HG02885 (cell line): ENCODE measurements around the gene KLHL25.

Source experiments
- ATAC-seq: cut with Tn5 transposase; IDR thresholded peaks from one replicate; pipeline ENCODE4 v1.9.1; 2021; ENCODE audit warnings: mild to moderate bottlenecking; ENCODE audit not compliant: unreplicated experiment, poor library complexity

The KLHL25 gene

GRCh38 chr15:85750319-85751290 lies 44.1 kb downstream of the KLHL25 start:
- ATAC-seq = no peak

GRCh38 chr15:85749261-85750151 lies 45.2 kb downstream of the KLHL25 start:
- ATAC-seq = no peak

- ATAC-seq = no peak
These were observed 46.0 kb downstream of the KLHL25 start for GRCh38 chr15:85748729-85749128.

GRCh38 chr15:85748176-85748575 lies 46.5 kb downstream of the KLHL25 start:
- no peak for ATAC-seq

- no peak for ATAC-seq
These were observed 48.1 kb downstream of the KLHL25 start for GRCh38 chr15:85746641-85747040.

GRCh38 chr15:85745525-85746150 lies 49.1 kb downstream of the KLHL25 start:
- no peak for ATAC-seq

- ATAC-seq = no peak
These were observed 49.7 kb downstream of the KLHL25 start for GRCh38 chr15:85745023-85745422.

- ATAC-seq = no peak
These were observed 50.1 kb downstream of the KLHL25 start for GRCh38 chr15:85744579-85744978.

GRCh38 chr15:85743392-85744055 lies 51.2 kb downstream of the KLHL25 start:
- no peak for ATAC-seq

GRCh38 chr15:85742186-85742821 lies 52.4 kb downstream of the KLHL25 start:
- ATAC-seq = no peak

GRCh38 chr15:85741662-85742061 lies 53.1 kb downstream of the KLHL25 start:
- no peak for ATAC-seq

GRCh38 chr15:85741021-85741421 lies 53.7 kb downstream of the KLHL25 start:
- ATAC-seq = no peak

- no peak for ATAC-seq
These were observed 57.7 kb downstream of the KLHL25 start for GRCh38 chr15:85737061-85737460.

- no peak for ATAC-seq
These were observed 61.3 kb downstream of the KLHL25 start for GRCh38 chr15:85733416-85733815.

GRCh38 chr15:85730001-85730820 lies 64.5 kb downstream of the KLHL25 start:
- peak; percentile 65 for ATAC-seq

- no peak for ATAC-seq
These were observed 67.7 kb downstream of the KLHL25 start for GRCh38 chr15:85727068-85727467.

GRCh38 chr15:85726454-85726853 lies 68.3 kb downstream of the KLHL25 start:
- ATAC-seq = no peak

- no peak for ATAC-seq
These were observed 69.2 kb downstream of the KLHL25 start for GRCh38 chr15:85725564-85725963.

- no peak for ATAC-seq
These were observed 69.7 kb downstream of the KLHL25 start for GRCh38 chr15:85725019-85725418.
